HEK293T (cell line): ENCODE measurements around the gene TSPAN10.

Experiments
- CTCF ChIA-PET: fragments of 350-600 bp; formaldehyde crosslinking; extraction: SDS; loops from one replicate; lab custom pipeline; 2021; ENCODE audit warnings: antibody characterized with exemption, inconsistent platforms; lab: Yijun Ruan, JAX
- POLR2A ChIA-PET: fragments of 350-600 bp; formaldehyde crosslinking; extraction: SDS; loops from one replicate; lab custom pipeline; 2020; ENCODE audit warnings: antibody characterized with exemption, inconsistent platforms; lab: Yijun Ruan, JAX
- DNase-seq: peaks from one replicate; pipeline ENCODE4 v3.0.0; 2012; ENCODE audit warnings: mixed read lengths; ENCODE audit errors: extremely low spot score
- ARNT ChIP-seq: fragments of 450-650 bp; IDR thresholded peaks from 2 replicates; pipeline ENCODE4 v1.6.1; 2017; ENCODE audit warnings: mild to moderate bottlenecking
- BHLHE40 ChIP-seq: fragments of 450-650 bp; IDR thresholded peaks from 2 replicates; pipeline ENCODE4 v1.6.1; 2016; ENCODE audit warnings: mild to moderate bottlenecking, moderate library complexity, borderline replicate concordance
- CTBP1 ChIP-seq: fragments of 450-650 bp; IDR thresholded peaks from 2 replicates; pipeline ENCODE4 v1.6.1; 2016; ENCODE audit warnings: borderline replicate concordance
- ELF4 ChIP-seq: fragments of 450-650 bp; IDR thresholded peaks from 2 replicates; pipeline ENCODE4 v1.6.1; 2017; ENCODE audit warnings: antibody characterized with exemption
- FOXA1 ChIP-seq: fragments of 450-650 bp; IDR thresholded peaks from 2 replicates; pipeline ENCODE4 v1.6.1; 2016; ENCODE audit warnings: mild to moderate bottlenecking
- FOXK2 ChIP-seq: fragments of 450-650 bp; IDR thresholded peaks from 2 replicates; pipeline ENCODE4 v1.6.1; 2016; ENCODE audit warnings: mild to moderate bottlenecking
- FOXM1 ChIP-seq: fragments of 450-650 bp; IDR thresholded peaks from 2 replicates; pipeline ENCODE4 v1.6.1; 2017; ENCODE audit warnings: mild to moderate bottlenecking, borderline replicate concordance
- HDGF ChIP-seq: fragments of 450-650 bp; IDR thresholded peaks from 2 replicates; pipeline ENCODE4 v1.6.1; 2017; ENCODE audit warnings: antibody characterized with exemption, borderline replicate concordance
- L3MBTL2 ChIP-seq: fragments of 450-650 bp; conservative IDR thresholded peaks from 2 replicates; pipeline ENCODE4 v1.6.1; 2016; ENCODE audit warnings: mild to moderate bottlenecking
- LEF1 ChIP-seq: fragments of 450-650 bp; IDR thresholded peaks from 2 replicates; pipeline ENCODE4 v1.6.1; 2017; ENCODE audit warnings: mild to moderate bottlenecking, borderline replicate concordance
- NFRKB ChIP-seq: fragments of 450-650 bp; IDR thresholded peaks from 2 replicates; pipeline ENCODE4 v1.6.1; 2016; ENCODE audit warnings: mild to moderate bottlenecking, moderate library complexity
- SP1 ChIP-seq: fragments of 450-650 bp; IDR thresholded peaks from 2 replicates; pipeline ENCODE4 v1.6.1; 2017
- SUZ12 ChIP-seq: fragments of 450-650 bp; IDR thresholded peaks from 2 replicates; pipeline ENCODE4 v1.6.1; 2016; ENCODE audit warnings: mild to moderate bottlenecking
- TARDBP ChIP-seq: fragments of 450-650 bp; IDR thresholded peaks from 2 replicates; pipeline ENCODE4 v1.6.1; 2016
- ZNF384 ChIP-seq: fragments of 450-650 bp; IDR thresholded peaks from 2 replicates; pipeline ENCODE4 v1.6.1; 2016
- TF ChIP-seq, protein P1 (sequence below): fragments of 450-650 bp; IDR thresholded peaks from 2 replicates; pipeline ENCODE4 v1.6.1; 2016

Gene TSPAN10

DNA sequence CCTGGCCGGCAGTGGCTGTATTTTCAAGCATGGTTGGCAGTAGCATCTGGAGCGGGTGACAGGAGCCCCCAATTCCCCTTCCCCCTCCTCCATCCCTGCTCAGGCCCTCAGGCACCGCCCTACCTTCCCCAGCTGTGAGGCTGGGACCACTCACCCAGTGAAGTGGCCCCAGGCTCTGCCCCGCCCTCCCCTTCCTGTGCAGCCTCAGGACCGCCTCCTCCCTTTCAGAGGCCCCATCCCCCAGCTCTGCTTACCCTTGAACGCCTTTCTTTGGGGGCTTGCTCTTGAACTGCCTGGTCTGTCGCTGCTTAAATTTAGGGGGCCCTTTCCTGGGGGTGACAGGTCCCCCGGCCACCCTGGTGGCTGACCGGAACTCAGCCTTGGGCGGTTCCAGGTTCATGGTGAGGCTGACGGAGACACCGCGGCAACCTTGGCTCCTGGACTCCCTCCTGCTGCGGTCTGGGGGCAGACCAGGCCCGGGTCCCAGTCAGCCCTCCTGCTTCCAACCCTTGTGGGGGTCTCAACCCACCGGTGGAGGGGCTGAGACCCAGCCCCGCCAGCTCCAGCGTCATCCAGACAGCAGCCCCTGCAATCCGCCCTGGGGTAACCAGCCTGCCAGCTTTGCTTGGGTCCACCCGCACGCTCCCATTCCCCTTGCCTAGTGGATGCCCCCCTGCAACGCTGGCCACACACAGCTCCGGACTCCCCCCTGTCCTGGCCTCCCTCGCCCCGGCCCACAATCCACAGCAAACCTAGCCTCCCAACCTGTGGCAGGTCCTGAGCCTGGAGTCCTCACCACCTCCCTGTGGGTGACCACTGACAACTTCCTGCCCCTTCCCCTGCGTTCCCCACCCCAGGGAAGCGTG, 16.1 kb downstream of the TSPAN10 start:
- no peak for DNase-seq
- ChIA-PET CTCF (no interaction called here), POLR2A (interaction anchor here (0.9 to 1.5 kb wide), 3 partner anchors 11 to 13 kb away, joined by 3 to 5 read pairs (median 3); partner anchors contain the start of genes CCDC137 and OXLD1)
- no peak for TF ChIP-seq TARDBP
- TF ChIP-seq ELF4, result no peak
- no peak for TF ChIP-seq ARNT
- TF ChIP-seq CTBP1, result no peak
- no peak for TF ChIP-seq SP1
- TF ChIP-seq HDGF, result no peak
- TF ChIP-seq FOXM1, result no peak
- no peak for TF ChIP-seq FOXK2
- no peak for TF ChIP-seq L3MBTL2
- TF ChIP-seq BHLHE40, result no peak
- TF ChIP-seq, protein P1, sequence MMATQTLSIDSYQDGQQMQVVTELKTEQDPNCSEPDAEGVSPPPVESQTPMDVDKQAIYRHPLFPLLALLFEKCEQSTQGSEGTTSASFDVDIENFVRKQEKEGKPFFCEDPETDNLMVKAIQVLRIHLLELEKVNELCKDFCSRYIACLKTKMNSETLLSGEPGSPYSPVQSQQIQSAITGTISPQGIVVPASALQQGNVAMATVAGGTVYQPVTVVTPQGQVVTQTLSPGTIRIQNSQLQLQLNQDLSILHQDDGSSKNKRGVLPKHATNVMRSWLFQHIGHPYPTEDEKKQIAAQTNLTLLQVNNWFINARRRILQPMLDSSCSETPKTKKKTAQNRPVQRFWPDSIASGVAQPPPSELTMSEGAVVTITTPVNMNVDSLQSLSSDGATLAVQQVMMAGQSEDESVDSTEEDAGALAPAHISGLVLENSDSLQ, result no peak
- no peak for TF ChIP-seq ZNF384
- TF ChIP-seq FOXA1, result no peak

DNA sequence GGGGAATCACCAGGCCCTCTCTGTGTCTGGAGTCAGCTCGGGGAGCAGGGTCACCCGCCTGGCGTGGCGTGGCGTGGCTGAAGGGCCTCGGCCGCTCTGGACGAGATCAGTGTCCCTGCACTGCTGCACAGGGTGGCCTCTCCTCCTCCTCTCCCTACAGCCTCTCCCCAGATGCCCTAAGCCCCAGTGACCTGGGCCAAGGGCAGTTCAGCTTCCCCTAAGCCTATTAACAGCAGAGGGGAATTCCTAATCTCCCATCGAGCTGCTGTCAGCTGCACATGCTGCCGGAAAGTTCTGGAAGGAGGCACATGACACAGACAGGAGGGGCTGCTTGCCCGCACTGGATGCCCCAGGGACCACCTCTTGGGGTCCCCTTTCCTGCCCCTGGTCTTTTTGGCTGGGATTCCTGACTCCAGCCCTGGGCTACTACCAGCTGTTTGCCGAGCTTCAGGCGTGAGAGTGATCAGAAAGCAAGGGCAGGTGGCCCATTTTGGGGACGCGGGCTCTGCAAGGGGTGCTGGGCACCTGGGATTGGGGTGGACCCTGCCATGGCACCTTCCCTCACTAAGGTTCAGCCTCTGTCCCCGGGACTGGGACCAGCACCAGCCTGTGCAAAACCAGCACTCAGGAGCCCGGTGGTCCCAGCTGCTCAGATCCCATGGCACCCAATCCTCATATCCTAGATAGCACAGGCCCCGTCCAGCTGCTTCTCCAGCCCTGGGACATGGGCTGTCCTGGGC, 18.6 kb downstream of the TSPAN10 start:
- POLR2A ChIA-PET, result interaction anchor here (0.6 to 3.5 kb wide), 5 partner anchors 8 to 66 kb away, joined by 3 to 29 read pairs (median 5); partner anchors contain the start of genes ARL16, CCDC137, HGS and OXLD1
- DNase-seq, result no peak
- TF ChIP-seq BHLHE40, result no peak
- no peak for TF ChIP-seq SP1
- no peak for TF ChIP-seq ARNT
- TF ChIP-seq, protein P1, result no peak
- TF ChIP-seq FOXK2, result no peak
- TF ChIP-seq FOXM1, result no peak
- TF ChIP-seq HDGF, result no peak
- TF ChIP-seq ZNF384, result no peak
- TF ChIP-seq NFRKB, result no peak
- no peak for TF ChIP-seq ELF4
- no peak for TF ChIP-seq CTBP1
- TF ChIP-seq LEF1, result no peak
- no peak for TF ChIP-seq TARDBP
- no peak for TF ChIP-seq FOXA1
- no peak for TF ChIP-seq SUZ12
- no peak for TF ChIP-seq L3MBTL2
- CTCF ChIA-PET, result interaction anchor here (0.5 kb wide), 1 partner anchor 79 kb away, joined by 4 read pairs; no protein-coding TSS in a partner anchor

- ChIA-PET CTCF (interaction anchor here (0.5 kb wide), 1 partner anchor 79 kb away, joined by 4 read pairs; no protein-coding TSS in a partner anchor), POLR2A (interaction anchor here (0.6 to 3.5 kb wide), 6 partner anchors 8 to 178 kb away, joined by 3 to 29 read pairs (median 4); partner anchors contain the start of genes ARL16, CCDC137, HGS and MCRIP1)
- DNase-seq, result no peak
- no peak for TF ChIP-seq ELF4
- TF ChIP-seq, protein P1, result no peak
- TF ChIP-seq HDGF, result no peak
- TF ChIP-seq BHLHE40, result no peak
- no peak for TF ChIP-seq LEF1
- no peak for TF ChIP-seq FOXM1
- no peak for TF ChIP-seq ZNF384
- TF ChIP-seq ARNT, result no peak
- TF ChIP-seq TARDBP, result no peak
- TF ChIP-seq SUZ12, result no peak
- no peak for TF ChIP-seq NFRKB
- no peak for TF ChIP-seq L3MBTL2
- TF ChIP-seq FOXK2, result no peak
- no peak for TF ChIP-seq CTBP1
- TF ChIP-seq SP1, result no peak
- no peak for TF ChIP-seq FOXA1
Observed at GRCh38 chr17:81656118-81656743, 19.2 kb downstream of the TSPAN10 start, which contains the start of gene PDE6G. PDE6G (minus strand) TSS chr17:81656542; CDS start chr17:81653305, 3,237 bp downstream.

GRCh38 chr17:81656835-81657234, 19.8 kb downstream of the TSPAN10 start:
- TF ChIP-seq ARNT (no peak), TARDBP (no peak), L3MBTL2 (no peak), NFRKB (no peak), HDGF (no peak), CTBP1 (no peak), ELF4 (no peak), SP1 (no peak), SUZ12 (no peak), ZNF384 (no peak), BHLHE40 (no peak), FOXK2 (no peak), FOXA1 (no peak), FOXM1 (no peak), LEF1 (no peak)
- TF ChIP-seq, protein P1, result no peak
- DNase-seq, result no peak
- ChIA-PET POLR2A (interaction anchor here (1.5 to 3.5 kb wide), 3 partner anchors 9 to 177 kb away, joined by 4 to 29 read pairs (median 6); partner anchors contain the start of genes ARL16, CCDC137, HGS and MCRIP1), CTCF (no interaction called here)
